ENCODE results near the gene ANKRD44.

DNA sequence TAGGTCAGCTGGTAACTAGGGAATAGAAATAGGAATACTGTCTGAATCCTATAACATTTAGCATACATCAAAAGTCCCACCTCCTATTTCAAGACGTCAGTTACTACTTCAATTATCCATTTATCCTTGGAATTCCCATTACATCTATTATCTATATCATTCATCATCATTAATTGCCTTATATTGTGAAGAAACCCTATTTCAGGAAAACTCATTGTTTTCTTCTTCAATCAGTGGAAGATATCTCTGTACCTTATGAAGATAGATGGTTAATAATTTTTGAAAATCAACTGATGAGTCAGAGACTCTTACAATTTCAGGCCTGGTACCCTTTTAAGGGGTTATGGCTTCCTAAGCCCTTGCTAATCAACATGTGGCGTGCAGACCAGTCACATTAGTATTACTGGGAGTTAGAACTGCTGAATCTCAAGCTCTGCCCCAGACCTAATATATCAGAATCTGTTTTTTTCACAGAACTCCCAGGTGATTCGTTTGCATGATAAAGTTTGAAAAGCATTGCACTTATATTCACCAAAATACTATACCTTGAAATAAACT lies 314.7 kb downstream of the ANKRD44 start:
- TF ChIP-seq ZNF274 (IDR thresholded peaks at IDR 0.05; ENCODE audit: low read depth, low read length) = no peak
- no peak for TF ChIP-seq YY1 (IDR thresholded peaks at IDR 0.05; ENCODE audit: insufficient read depth, insufficient read length)
- no peak for TF ChIP-seq SUZ12 (IDR thresholded peaks at IDR 0.05; ENCODE audit: extremely low read depth, insufficient read depth, insufficient read length)
